Measurements from ENCODE around the gene CTNS.
A peak's percentile ranks its signal among the peaks of the same experiment; 100 is the strongest.

Gene CTNS

GRCh38 chr17:3594051-3594800, 42.3 kb upstream of the CTNS start:
- H3K4me3 ChIP-seq (replicated peaks; ENCODE audit: low read depth, low read length) = no peak overlapping the region
- no peak for TF ChIP-seq CTCF (IDR thresholded peaks at IDR 0.05; ENCODE audit: low read length, missing control alignments)
- DNase-seq (ENCODE audit: low read depth) = peak; percentile 62

- DNase-seq (ENCODE audit: low read depth) = no peak
- TF ChIP-seq CTCF (IDR thresholded peaks at IDR 0.05; ENCODE audit: low read length, missing control alignments) = no peak
- no peak overlapping the region for H3K4me3 ChIP-seq (replicated peaks; ENCODE audit: low read depth, low read length)
Measured at GRCh38 chr17:3594976-3595375, 41.6 kb upstream of the CTNS start.

- no peak for TF ChIP-seq CTCF (IDR thresholded peaks at IDR 0.05; ENCODE audit: low read length, missing control alignments)
- no peak for DNase-seq (ENCODE audit: low read depth)
- no peak overlapping the region for H3K4me3 ChIP-seq (replicated peaks; ENCODE audit: low read depth, low read length)
Measured at GRCh38 chr17:3596804-3597464, 39.6 kb upstream of the CTNS start.

GRCh38 chr17:3598078-3598477, 38.5 kb upstream of the CTNS start:
- H3K4me3 ChIP-seq (replicated peaks; ENCODE audit: low read depth, low read length) = no peak overlapping the region
- no peak for DNase-seq (ENCODE audit: low read depth)
- TF ChIP-seq CTCF (IDR thresholded peaks at IDR 0.05; ENCODE audit: low read length, missing control alignments) = no peak

- DNase-seq (ENCODE audit: low read depth) = no peak
- H3K4me3 ChIP-seq (replicated peaks; ENCODE audit: low read depth, low read length) = no peak overlapping the region
- TF ChIP-seq CTCF (IDR thresholded peaks at IDR 0.05; ENCODE audit: low read length, missing control alignments) = no peak
Measured at GRCh38 chr17:3600529-3601205, 35.9 kb upstream of the CTNS start.

- no peak overlapping the region for H3K4me3 ChIP-seq (replicated peaks; ENCODE audit: low read depth, low read length)
- DNase-seq (ENCODE audit: low read depth) = peak; percentile 38
- peak; percentile 38 for TF ChIP-seq CTCF (IDR thresholded peaks at IDR 0.05; ENCODE audit: low read length, missing control alignments)
Measured at GRCh38 chr17:3602499-3602898, 34.1 kb upstream of the CTNS start.
